SH-SY5Y (cell line): Measurements from ENCODE around the gene CCDC183.

Experiments used
- GATA2 ChIP-seq: IDR thresholded peaks from 2 replicates; pipeline ENCODE4 v1.6.1; 2011; ENCODE audit warnings: mild to moderate bottlenecking, low read depth, low read length
- GATA3 ChIP-seq: IDR thresholded peaks from 2 replicates; pipeline ENCODE4 v1.6.1; 2011; ENCODE audit warnings: low read depth, mild to moderate bottlenecking, low read length, moderate library complexity

- TF ChIP-seq GATA3 (no peak), GATA2 (no peak)
These were observed 51.8 kb downstream of the CCDC183 start for GRCh38 chr9:136847826-136848392.
